GM10847 (cell line): ENCODE results near the gene DSC3.

Source experiments
- POLR2A ChIP-seq: IDR thresholded peaks from 2 replicates; pipeline ENCODE4 v1.6.1; 2011; ENCODE audit not compliant: insufficient read length; ENCODE audit errors: extremely low read depth

Gene DSC3

DNA sequence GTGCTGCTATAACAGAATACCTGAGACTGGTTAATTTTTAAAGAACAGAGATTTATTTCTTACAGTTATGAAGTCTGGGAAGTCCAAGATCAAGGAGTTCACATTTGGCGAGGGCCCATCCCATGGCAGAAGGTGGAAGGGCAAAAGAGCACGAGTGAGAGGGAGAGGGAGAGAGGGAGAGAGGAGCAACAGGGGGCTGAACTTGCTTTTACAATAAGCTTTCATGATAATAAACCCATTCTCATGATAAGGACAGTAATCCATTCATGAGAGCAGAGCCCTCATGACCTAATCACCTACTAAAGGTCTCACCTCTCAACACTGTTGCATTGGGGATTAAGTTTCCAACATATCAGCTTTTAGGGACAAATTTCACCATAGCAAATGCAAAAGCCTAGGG lies 45.3 kb downstream of the DSC3 start:
- no peak for TF ChIP-seq POLR2A

DNA sequence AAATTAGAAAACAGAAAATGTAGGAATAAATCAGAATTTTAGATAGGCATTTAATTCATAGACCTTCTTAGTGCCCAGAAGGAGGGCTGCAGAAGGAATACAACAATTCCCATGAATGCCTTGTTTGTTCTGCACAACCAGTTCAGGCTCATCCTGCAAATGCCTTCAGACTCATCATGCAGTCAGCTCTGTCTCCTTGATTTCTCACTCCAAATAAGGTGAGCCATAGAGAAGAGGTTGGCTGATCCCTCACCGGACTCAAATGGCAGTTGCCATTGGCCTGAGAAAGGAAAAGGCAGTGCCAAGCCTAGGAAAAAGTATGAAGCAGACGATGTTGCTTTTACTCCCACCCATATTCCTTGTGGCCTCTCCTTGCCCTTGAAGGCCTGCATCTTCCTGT lies 50.3 kb downstream of the DSC3 start:
- no peak for TF ChIP-seq POLR2A

DNA sequence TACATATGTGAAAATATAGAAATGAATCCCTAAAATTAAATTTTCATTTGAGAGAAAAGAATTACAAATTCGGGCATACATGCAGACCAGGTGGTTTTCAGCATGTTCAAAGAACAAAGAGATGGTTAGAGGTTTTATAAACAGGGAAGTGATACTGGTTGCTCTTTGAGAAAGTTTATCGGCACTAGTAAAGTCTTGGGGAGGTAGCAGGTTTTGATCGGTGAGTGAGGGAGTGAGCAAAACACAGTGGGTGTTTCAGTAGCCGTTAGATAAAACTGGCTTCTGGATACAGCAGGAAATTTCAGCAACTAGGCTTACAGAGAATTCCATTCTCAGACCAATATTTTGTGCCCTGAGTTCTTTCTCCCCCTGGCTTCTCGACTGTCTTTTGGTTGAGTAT lies 51.1 kb downstream of the DSC3 start:
- TF ChIP-seq POLR2A, result no peak

DNA sequence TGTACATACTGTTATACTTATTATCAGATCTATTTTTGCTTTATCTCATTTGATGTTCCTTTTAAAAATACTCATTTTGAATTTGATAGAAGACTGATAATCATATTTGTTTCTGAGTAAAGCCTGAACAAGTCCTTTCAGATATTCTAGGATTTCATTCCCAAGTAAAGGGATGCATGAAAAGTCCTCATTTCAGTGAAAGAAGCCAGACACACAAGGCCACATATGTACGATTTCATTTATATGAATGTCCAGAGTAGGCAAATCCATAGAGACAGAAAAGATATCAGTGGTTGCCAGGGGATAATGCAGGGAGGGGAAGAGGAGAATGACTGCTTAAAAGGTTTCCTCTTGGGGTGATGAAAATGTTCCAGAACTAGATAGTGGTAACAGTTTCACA lies 53.4 kb downstream of the DSC3 start:
- TF ChIP-seq POLR2A, result no peak

DNA sequence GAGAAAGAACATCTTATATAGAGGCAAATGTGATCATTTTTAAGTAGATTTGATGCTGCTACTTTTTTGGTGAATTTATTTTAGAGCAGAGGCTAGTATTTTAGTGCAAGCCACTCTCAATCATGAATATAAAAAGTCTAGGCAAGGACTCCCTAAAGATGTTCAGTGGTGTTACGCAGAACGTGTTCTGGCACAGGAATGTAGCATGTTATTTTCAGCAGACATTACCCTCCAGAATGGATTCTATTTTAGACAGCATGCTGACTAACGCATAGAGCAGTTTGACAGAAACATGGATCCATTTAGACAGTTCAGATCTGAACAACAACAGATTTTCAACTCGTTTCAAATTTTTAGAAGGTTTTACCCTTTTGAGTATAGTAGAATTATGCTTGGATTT lies 54.1 kb downstream of the DSC3 start:
- TF ChIP-seq POLR2A, result no peak

DNA sequence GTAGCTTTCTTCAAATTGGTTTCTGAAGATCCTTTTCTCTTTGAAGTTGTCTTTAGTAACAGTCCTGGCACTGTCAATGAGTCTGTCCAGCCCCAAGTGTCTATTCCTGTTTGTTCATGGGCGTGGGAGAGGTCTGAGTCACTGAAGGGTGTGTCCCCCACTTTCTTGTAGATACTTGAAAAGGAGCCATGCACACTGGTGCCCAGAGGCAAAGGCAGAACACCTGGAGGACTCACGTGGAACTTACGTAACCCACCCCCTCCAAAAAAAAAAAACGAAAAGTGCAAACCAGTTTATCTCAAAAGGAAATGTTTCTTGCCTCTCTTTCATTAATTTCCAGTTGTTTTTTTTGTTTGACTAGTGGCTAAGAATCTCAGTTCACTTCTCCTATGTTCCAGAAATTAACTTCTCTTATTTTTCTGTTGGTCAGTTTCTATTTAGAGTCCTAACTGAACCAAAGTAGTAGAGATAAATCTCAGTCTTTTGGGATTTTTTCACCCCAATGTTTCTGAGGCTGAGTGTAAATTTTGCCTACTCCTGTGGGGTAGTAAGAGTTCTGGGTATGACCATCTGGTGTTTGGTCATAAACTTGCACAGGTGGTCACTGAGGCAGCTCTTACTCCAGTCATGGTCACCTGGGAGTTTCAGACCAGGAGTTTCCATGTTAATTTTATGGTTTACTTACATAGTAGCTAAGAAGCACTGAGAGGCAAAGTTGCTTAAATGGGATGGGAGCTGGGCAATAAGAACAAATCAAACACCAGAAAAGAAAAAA lies 54.9 kb downstream of the DSC3 start:
- TF ChIP-seq POLR2A, result no peak

DNA sequence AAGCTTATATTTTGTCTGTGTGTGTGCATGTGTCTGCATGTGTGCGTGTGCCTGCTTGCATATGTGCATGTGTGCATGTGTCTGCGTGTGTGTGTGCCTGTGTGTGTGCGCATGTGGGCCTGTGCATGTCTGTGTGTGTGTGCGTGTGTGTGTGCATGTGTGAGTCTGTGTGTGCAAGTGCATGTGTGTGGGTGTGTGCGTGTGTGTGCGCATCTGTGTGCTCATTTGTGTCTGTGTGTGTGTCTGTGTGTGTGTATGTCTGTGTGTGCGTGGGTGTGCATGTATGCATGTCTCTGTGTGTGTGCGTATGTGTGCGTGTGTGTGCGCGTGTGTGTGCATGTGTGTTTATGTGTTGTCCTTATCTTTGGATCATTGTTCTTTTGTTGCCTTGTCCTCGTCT lies 56.8 kb downstream of the DSC3 start:
- TF ChIP-seq POLR2A, result no peak

DNA sequence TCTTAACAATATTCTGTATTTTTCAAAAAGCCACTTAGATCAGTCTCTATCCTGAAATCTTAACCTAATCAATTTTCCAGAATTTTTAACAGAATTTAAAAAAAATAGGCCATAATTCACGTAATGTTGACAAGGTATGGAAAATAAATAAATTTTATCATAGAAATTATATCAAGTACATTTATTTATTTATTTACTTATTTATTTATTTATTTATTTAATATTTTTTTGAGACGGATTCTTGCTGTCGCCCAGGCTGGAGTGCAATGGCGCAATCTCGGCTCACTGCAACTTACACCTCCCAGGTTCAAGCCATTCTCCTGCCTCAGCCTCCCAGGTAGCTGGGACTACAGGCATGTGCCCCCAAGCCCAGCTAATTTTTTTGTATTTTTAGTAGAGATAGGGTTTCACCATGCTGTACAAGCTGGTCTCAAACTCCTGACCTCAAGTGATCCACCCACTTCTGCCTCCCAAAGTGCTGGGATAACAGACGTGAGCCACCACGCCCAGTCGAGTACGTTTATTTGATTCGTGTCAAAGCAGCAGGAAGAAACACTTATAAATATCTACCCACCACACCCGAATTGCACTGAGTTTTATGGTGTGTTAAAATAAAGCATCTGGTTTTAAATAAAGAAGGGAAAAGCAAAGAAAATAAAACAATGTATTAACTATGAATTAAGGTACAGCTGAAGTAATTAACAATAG lies 60.1 kb downstream of the DSC3 start:
- TF ChIP-seq POLR2A, result no peak

DNA sequence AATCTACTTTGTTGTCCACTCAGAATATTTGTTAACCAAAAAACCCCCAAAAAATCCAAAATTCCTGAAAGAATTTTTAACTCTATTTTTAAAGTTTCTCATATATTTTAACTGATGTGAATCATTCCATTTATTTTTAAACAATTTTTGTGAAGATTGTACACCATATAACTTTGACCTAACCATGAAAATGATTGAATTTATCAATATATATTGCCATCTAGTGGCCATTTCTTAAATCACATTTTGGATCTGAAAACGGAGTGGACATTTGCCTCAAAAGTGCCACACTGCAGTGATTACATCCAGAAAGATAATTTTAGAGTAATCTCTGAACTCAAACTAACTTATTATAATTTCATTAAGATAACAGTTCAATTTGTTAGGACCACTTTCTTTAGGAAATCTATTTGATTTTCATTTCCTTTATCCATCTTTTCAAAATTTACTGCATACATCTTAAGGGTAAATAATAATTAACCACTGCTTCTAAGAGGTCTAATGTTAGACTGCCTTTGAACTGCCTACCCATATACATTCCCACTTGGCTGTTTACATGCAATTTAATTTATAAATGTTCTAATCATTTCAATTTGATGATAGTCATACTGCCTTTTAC lies 71.1 kb downstream of the DSC3 start:
- no peak for TF ChIP-seq POLR2A

DNA sequence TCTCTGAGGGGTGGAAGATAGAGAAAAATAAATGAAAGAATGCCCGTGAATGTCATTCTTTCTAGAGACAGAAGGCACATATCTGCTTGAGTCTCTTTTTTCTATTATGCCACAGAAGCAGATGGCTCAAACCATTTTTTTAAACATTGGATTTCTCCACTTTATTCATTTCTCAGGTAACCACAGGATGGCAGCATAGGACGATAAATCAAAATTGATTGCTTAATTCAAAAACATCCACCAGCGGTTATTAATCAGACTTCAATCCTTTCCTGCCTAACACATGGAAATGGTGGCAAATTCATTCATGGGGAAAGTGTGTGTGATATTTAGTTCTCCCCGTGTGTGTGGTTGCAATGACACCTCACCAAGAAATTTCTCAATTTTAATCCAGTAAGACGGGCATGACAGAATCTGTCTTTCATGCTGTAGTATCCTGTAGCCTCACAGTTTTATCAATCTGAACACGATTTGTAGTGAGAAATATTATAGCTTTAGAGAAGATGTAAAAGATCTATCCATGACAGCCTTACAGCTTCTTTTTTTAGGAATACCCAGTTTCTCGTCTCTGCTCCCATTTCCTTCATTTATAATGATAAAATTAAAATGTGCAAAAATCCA lies 72.2 kb downstream of the DSC3 start:
- no peak for TF ChIP-seq POLR2A

DNA sequence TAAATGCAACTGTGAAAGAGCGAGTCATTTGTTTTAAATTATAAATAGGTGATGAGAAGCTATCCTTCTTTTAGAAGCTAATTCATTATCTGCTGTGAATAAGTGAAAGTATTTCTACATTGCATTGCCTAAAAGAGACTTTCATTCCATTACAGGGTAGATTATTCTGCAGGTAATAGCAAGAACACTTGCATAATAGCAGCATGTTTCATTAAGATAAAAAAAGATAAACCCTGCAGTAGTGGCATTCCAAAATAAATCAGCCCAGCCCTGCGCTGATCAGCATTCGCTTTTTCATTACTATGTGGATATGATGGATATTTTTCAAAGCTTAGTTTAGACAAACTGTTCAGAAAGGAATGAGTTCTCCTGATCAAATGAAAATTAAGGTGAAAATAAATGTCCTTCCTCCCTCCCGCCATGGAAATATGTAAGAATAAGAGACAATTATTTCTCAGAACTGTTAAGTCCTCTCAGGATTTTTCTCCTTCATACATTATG lies 72.8 kb downstream of the DSC3 start:
- no peak for TF ChIP-seq POLR2A

DNA sequence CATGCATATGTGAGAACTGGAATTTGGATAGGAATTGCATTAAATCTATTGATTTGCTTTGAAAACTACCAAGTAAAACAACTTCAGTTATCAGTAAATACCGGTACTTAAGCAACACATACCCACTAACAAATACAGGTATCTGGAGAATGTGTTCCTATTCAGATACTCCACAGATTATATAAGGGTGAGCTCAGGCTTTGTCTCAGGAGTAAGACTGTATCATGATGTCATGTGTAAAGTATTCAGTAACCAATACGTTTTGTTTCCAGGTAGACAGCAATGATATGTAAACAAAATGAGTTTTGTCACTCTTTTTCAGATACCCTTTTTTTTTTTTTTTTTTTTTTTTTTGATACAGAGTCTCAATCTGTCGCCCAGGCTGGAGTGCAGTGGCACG lies 74.8 kb downstream of the DSC3 start:
- no peak for TF ChIP-seq POLR2A

DNA sequence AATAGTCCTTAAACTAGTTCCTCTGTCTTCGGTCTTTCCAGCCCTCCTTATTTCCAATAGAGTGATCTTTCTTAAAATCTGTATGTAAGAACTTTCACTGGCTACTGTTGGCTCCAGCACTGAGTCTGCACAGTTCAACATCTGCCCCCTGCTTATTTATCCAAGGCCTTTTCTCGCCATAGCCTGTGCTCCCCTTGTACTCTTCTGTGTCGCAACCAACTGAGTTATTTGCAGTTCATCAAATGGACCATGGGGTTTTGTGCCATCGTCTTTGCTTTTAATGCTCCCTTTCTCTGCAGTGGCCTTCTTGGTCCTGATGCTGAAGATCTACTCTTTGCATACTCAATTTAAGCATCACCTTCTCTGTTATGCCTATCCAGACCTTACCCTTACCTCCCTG lies 77.3 kb downstream of the DSC3 start:
- TF ChIP-seq POLR2A, result no peak

DNA sequence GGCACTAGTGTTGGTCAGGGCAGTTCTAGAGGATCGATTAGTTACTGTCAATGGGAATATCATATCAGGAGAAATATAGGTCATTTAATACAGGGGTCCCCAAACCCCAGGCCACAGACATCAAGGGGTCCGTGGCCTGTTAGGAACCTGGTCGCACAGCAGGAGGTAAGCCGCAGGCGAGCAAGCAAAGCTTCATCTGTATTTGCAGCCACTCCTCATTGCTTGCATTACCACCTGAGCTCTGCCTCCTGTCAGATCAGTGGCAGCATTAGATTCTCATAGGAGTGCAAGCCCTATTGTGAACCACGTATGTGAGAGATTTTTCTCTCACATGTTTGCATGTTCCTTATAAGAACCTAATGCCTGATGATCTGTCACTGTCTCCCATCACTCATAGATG lies 81.9 kb downstream of the DSC3 start:
- no peak for TF ChIP-seq POLR2A

DNA sequence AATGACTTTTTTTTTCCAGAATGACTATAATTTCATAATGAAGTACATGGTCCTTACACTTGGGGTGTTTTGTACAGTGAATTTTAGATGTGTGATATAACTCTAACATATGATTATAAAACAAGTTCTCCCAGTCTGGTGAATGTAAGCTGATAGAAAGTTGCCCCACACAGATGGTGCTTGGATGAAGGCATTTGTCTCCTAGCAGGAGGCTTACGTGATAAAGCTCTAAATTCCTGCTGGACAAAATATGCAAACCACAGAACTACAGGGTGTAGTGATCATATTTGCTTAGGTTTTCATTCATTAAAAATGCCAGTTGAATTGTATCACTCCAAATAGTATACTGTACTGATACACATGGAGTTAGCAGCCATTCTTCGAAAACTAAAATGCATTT lies 85.5 kb downstream of the DSC3 start:
- no peak for TF ChIP-seq POLR2A

DNA sequence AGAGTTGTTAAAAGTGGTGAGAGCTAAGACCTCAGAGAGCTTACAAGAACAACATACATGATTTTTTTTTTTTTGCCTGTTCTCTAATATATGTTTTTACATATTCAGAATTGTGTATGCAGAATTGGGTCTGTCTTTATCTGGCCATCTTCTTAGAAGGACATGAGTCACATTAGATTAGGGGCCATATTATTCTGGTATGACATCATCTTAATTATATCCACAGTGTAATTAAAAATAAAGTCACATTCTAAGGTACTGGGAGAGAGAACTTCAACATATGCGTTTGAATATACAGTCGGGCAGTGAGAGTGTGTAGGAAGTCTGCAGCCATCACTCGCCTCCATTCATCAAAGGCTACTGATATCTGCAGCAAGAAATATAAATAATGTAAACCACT lies 88.3 kb downstream of the DSC3 start:
- TF ChIP-seq POLR2A, result no peak
